Activated CD4-positive, alpha-beta T cell treated with anti-CD3 and anti-CD28 coated beads, Interleukin-2, amount 10 ng/mL, durations not matched to agents 7 days and 5 days (primary cell): Measurements from ENCODE around the gene MEF2D. TPM values are rescaled to one million over a fixed set of nuclear protein-coding genes. Genes with fewer than 3 reads are reported as not detected.

Experiments
- CTCF ChIA-PET: fragments of 350-600 bp; sonication (Branson Sonifier 250); formaldehyde crosslinking; loops from one replicate; lab custom pipeline; 2021; ENCODE audit warnings: antibody characterized with exemption; lab: Charles Lee
- POLR2A ChIA-PET: fragments of 350-600 bp; sonication (Branson Sonifier 250); formaldehyde crosslinking; loops from one replicate; lab custom pipeline; 2021; ENCODE audit warnings: antibody characterized with exemption; lab: Charles Lee
- DNase-seq: peaks from one replicate; pipeline ENCODE4 v3.0.0-alpha.2; 2020
- H3K27ac Mint-ChIP-seq: one replicate; pipeline ENCODE4 v1.8.0; 2021; ENCODE audit warnings: mild to moderate bottlenecking, moderate library complexity, mixed read lengths
- H3K27me3 Mint-ChIP-seq: one replicate; pipeline ENCODE4 v1.8.0; 2021; ENCODE audit warnings: mixed read lengths
- H3K36me3 Mint-ChIP-seq: one replicate; pipeline ENCODE4 v1.8.0; 2021; ENCODE audit warnings: low read depth, mixed read lengths
- H3K4me1 Mint-ChIP-seq: one replicate; pipeline ENCODE4 v1.8.0; 2021; ENCODE audit warnings: mixed read lengths
- H3K4me3 Mint-ChIP-seq: one replicate; pipeline ENCODE4 v1.8.0; 2021; ENCODE audit warnings: mild to moderate bottlenecking, moderate library complexity, mixed read lengths
- H3K9me3 Mint-ChIP-seq: one replicate; pipeline ENCODE4 v1.8.0; 2021; ENCODE audit warnings: mixed read lengths
- total RNA-seq, 2 experiments: library from RNA; stranded (reverse); gene quantifications; one replicate each; pipeline ENCODE4 v1.2.3, GENCODE V29; 2021

Gene MEF2D
- total RNA-seq, 2 experiments from 2014 or later = 34.0 to 39.4 TPM

DNA sequence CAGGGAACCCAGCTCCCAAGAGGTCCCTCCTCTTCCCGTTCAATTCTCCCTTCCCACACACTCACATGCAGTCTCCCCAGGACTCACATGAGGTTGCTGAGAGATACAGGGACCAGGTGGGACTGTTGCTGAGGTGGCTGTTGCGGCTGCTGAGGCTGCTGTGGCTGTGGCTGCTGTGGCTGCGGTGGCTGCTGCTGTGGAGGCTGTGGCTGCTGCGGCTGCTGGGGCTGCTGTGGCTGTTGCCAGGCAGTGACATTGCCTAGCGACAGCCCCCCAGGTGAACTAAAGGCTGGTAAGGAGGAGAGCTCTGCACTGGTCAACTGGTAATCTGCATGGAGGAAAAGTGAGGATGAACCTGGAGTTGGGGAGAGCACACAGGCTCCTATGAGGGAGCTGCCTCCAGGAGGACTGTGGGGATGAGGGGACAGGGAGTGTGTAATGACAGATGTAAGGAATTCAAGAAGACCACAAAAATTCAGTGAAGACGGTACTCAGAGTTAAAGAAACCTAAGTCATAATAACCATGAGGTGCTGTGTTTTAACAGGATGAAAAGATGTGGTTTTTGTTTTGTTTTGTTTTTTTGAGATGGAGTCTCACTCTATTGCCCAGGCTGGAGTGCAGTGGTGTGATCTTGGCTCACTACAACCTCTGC lies 31.8 kb downstream of the MEF2D start:
- ChIA-PET CTCF (interaction anchor here (0.6 to 1.8 kb wide), 2 partner anchors 12 to 150 kb away, joined by 3 to 6 read pairs; partner anchors contain the start of gene HAPLN2), POLR2A (no interaction called here)
- no peak overlapping the region for H3K27ac Mint-ChIP-seq

DNA sequence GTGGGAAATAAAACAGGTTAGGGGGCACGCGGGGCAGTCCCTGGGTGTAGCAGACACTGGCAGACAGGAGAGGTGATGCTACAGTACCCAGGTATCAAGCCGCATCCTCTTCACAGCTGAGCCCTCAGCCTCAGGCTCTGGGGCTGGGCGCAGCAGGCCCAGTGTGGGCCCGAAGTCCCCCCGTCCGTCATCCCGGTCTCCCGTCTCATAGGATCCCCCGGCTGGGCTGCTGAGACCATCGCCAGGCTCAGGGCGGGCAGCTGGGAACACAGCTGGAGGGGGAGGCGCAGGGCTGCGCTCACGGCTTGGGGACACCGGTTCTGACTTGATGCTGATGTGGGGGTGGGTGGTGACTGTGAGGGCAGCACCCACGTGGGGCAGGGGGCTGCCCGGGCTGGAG lies 32.7 kb downstream of the MEF2D start:
- Mint-ChIP-seq H3K27me3 (no peaks in the 10 kb centered on the region), H3K4me3 (no peak overlapping the region), H3K27ac (peak overlapping the region; percentile 39), H3K36me3 (peaks cover 34% of the 10 kb centered on the region), H3K9me3 (no peaks in the 10 kb centered on the region), H3K4me1 (peaks cover 13% of the 10 kb centered on the region)
- no peak for DNase-seq
- ChIA-PET CTCF (no interaction called here), POLR2A (no interaction called here)

More for the DNA sequence above, 31.8 kb downstream of the MEF2D start:
- H3K27me3 Mint-ChIP-seq = no peaks in the 10 kb centered on the region
- no peak overlapping the region for H3K4me3 Mint-ChIP-seq
- peaks cover 40% of the 10 kb centered on the region for H3K36me3 Mint-ChIP-seq
- DNase-seq = no peak
- no peaks in the 10 kb centered on the region for H3K9me3 Mint-ChIP-seq
- peaks cover 9% of the 10 kb centered on the region for H3K4me1 Mint-ChIP-seq

DNA sequence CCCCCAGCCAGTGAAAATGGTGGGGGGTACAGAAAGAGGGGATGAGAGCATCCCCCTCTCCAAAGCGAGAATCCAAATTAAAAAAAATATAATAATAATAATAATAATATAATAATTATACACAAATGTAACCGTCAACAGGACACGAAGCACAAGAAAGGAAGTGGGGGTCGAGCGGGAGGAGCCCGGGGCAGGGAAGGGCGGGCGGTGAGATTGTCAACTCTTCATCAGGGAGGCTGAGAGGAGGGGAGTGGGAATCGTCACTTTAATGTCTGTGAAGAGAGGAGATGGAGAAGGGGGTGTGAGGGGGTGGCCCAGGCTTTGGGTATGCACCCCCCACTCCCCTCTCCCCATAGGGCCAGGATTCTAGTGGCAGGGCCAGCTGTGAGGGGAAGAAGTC lies 33.2 kb downstream of the MEF2D start:
- CTCF ChIA-PET = no interaction called here
- H3K9me3 Mint-ChIP-seq = no peaks in the 10 kb centered on the region
- H3K27ac Mint-ChIP-seq = no peak overlapping the region
- no peak overlapping the region for H3K4me3 Mint-ChIP-seq
- H3K36me3 Mint-ChIP-seq = peaks cover 34% of the 10 kb centered on the region
- DNase-seq = no peak
- H3K4me1 Mint-ChIP-seq = peaks cover 13% of the 10 kb centered on the region
- POLR2A ChIA-PET = no interaction called here
- H3K27me3 Mint-ChIP-seq = no peaks in the 10 kb centered on the region

DNA sequence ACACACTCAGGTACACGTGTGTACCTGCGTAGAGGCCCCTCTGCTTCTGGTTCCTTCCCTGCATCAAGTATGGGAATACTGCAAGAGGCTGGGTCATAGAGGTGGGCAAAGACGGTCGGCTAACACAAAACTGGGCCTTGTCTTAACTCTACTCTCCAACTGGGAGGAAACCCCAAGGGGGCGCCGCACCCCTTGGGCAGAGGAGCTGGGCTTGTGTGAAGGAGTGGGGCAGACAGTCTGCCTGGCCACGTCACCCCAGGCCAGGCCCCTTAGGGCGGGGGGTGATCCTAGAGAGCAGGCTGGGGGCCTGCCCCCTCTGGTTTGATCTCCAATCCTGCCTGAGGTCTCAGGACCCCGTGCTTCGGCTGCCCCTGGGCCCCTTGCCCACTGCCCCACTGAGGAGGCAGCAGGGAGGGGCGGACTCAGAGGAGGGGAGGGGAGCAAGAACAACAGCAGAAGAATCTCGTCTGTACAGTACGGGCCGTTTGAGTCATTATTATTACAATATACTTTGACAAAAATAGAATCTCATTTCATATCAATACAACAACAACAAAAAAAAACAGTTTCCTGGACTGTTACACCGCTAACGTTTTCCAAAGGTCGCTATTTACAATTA lies 34.7 kb downstream of the MEF2D start:
- Mint-ChIP-seq H3K4me3 (no peak overlapping the region), H3K9me3 (no peaks in the 10 kb centered on the region)

DNA sequence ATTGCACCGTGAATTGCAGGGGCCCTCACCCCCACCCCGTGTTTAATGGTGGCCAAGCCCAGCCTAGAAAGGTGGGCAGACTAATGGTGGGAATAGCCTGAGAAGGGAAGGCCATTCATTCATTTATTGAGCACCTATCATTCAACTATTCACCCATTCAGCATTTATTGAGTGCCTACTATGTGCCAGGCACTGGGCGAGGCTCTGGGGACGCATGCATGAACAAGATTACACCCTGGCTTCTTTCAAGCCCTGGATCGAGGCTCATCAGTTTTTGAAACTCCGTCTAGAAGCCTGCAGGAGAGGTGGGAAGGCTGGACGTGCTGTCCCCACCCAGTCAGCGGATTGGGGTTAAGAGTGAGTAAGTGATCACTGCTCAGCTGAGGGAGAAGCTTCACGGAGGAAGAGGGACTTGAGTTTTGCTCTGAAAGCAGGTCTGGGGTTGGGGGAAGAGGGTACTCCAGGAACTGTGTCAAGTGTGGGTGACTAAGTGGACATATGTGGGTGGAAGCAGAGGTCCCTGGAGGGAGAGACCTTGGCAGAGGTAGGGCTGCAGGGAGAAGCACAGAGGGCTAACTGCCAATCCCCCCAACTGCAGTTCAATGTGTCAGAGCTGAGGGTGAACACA lies 35.6 kb downstream of the MEF2D start:
- peaks cover 13% of the 10 kb centered on the region for H3K4me1 Mint-ChIP-seq
- CTCF ChIA-PET = interaction anchor here (1.0 kb wide), 1 partner anchor 18 kb away, joined by 3 read pairs; no protein-coding TSS in a partner anchor
- no peaks in the 10 kb centered on the region for H3K9me3 Mint-ChIP-seq

More for the DNA sequence above, 34.7 kb downstream of the MEF2D start:
- DNase-seq = no peak
- no peak overlapping the region for H3K27ac Mint-ChIP-seq
- POLR2A ChIA-PET = no interaction called here
- CTCF ChIA-PET = interaction anchor here (0.5 to 1.0 kb wide), 3 partner anchors 17 to 66 kb away, joined by 3 read pairs; no protein-coding TSS in a partner anchor
- H3K27me3 Mint-ChIP-seq = no peaks in the 10 kb centered on the region
- H3K4me1 Mint-ChIP-seq = peaks cover 13% of the 10 kb centered on the region
- H3K36me3 Mint-ChIP-seq = peaks cover 28% of the 10 kb centered on the region

DNA sequence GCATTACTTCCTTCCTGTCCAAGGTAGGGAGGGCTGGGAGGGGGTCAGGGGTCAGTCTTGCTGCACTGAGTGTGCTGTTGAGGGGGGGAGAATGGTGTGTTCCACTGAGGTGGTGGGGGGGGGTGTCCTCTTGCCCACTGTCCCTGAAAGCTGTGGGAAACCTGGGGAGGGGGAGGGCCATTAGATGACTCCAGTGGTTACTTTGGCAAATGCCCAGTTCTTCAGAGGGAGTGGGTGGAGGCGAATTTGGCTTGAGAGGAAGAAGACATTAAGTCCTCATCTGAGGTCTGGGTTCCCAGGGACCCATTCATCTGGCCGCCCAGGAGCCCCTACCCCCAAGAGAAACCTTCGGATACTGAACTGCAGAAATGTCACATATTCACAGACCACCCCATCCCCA lies 36.2 kb downstream of the MEF2D start:
- peaks cover 13% of the 10 kb centered on the region for H3K4me1 Mint-ChIP-seq
- H3K36me3 Mint-ChIP-seq = peaks cover 23% of the 10 kb centered on the region
- no peaks in the 10 kb centered on the region for H3K9me3 Mint-ChIP-seq
- no peak overlapping the region for H3K27ac Mint-ChIP-seq
- no peaks in the 10 kb centered on the region for H3K27me3 Mint-ChIP-seq
- ChIA-PET POLR2A (no interaction called here), CTCF (no interaction called here)
- DNase-seq = no peak
- H3K4me3 Mint-ChIP-seq = no peak overlapping the region

More for the DNA sequence above, 35.6 kb downstream of the MEF2D start:
- H3K27me3 Mint-ChIP-seq = no peaks in the 10 kb centered on the region
- H3K36me3 Mint-ChIP-seq = peaks cover 26% of the 10 kb centered on the region
- H3K4me3 Mint-ChIP-seq = no peak overlapping the region
- POLR2A ChIA-PET = no interaction called here
- DNase-seq = no peak
- no peak overlapping the region for H3K27ac Mint-ChIP-seq

DNA sequence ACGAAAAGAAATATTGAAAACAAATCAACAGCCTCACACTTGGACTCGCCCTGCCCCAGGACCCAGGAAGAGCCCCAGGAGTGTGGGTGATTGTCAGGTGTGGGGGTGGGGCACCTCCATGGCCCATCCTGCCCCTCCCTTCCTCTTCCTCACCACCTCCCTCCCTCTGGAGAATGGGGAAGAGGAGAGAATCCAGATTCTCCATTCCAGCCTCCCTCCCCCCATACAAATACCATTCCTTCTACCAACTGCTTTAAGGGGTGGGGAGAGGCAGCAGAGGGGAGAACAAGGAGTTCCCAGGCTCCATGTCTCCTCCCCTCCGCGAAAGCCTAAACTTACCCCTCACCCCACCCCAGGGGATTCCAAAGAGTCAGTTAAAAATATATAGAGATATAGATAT lies 36.7 kb downstream of the MEF2D start:
- Mint-ChIP-seq H3K4me3 (no peak overlapping the region), H3K4me1 (peaks cover 12% of the 10 kb centered on the region), H3K27me3 (no peaks in the 10 kb centered on the region), H3K9me3 (no peaks in the 10 kb centered on the region), H3K36me3 (peaks cover 21% of the 10 kb centered on the region), H3K27ac (no peak overlapping the region)
- POLR2A ChIA-PET = no interaction called here
- no peak for DNase-seq
- CTCF ChIA-PET = no interaction called here

DNA sequence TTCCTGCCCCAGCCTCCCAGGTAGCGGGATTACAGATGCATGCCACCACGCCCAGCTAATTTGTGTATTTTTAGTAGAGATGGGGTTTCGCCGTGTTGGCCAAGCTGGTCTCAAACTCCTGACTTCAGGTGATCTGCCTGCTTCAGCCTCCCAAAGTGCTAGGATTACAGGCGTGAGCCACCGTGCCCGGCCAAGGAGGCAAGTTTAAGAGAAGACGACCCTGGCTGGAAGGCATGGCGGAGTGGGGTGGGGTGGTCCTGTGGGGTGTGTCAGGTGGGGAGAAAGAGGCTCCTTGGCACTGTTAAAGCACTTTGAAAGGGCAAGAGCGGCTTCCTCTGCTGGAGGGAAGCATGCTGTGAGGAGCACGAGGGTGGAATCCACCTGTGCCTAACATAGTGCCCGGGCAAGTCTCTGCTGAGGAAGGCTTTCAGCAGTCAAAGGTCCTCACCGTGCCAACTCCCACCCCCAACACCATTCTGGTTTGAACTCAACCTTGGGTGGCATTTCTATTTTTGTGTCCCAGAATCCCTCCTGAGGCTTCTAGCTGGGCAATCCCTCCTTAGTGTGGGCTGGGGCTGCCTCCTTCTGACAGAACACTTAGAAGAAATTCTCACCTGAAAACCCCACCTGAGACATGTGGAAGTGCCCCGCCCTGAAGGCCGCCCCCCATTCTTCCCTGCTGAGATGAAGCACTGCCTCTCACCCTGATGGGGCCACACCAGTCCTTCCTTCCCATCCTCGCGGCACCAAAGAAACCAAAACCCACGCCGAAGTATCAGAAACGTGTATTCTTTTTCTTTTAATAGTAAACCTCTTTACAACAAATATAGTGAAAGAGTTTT lies 37.4 kb downstream of the MEF2D start:
- DNase-seq = no peak
- Mint-ChIP-seq H3K27me3 (no peaks in the 10 kb centered on the region), H3K36me3 (peaks cover 16% of the 10 kb centered on the region), H3K9me3 (no peaks in the 10 kb centered on the region), H3K27ac (no peak overlapping the region), H3K4me1 (peaks cover 10% of the 10 kb centered on the region), H3K4me3 (no peak overlapping the region)
- ChIA-PET CTCF (no interaction called here), POLR2A (no interaction called here)

DNA sequence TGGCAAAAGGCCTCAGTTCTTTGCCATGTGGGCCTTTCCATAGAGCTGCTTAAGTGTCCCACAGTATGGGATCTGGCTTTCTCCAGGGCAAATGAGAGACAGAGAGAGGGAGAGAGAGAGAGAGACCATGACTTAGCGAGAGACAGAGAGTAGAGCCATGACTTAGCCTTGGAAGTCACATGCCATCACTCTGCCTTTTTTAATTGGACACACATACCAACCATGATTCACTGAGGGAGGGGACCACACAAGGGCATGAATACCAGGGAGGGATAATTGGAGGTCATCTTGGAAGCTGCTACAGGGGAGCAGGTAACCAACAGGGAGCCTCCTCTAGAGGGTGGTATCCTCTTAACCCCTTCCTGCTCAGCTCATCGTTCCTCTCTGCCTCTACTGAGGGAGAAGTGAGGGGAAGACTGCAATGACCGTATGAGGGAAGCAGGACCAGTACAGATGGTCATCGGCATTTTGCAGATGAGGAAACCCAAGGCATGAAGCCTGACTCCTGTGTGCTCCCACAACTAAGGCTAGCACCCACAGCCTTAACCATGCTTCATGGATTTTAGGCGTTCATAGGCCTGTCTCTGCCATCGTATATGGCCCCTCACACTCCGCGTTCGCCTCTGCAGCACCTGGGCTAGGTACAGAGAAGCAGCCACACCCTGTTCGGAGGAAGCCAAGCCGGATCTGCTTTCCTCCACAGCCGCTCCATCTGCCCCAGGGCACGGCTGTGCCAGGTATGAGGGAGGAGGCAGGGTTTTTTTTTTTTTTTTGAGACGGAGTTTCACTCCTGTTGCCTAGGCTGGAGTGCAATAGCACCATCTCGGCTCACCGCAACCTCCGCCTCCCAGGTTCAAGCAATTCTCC lies 38.6 kb downstream of the MEF2D start:
- Mint-ChIP-seq H3K27me3 (no peaks in the 10 kb centered on the region), H3K4me1 (peaks cover 19% of the 10 kb centered on the region), H3K9me3 (no peaks in the 10 kb centered on the region), H3K4me3 (no peak overlapping the region), H3K36me3 (peaks cover 9% of the 10 kb centered on the region), H3K27ac (no peak overlapping the region)
- ChIA-PET CTCF (interaction anchor here (1.5 to 2.6 kb wide), 2 partner anchors 16 to 76 kb away, joined by 3 to 10 read pairs; no protein-coding TSS in a partner anchor), POLR2A (no interaction called here)
- no peak for DNase-seq

DNA sequence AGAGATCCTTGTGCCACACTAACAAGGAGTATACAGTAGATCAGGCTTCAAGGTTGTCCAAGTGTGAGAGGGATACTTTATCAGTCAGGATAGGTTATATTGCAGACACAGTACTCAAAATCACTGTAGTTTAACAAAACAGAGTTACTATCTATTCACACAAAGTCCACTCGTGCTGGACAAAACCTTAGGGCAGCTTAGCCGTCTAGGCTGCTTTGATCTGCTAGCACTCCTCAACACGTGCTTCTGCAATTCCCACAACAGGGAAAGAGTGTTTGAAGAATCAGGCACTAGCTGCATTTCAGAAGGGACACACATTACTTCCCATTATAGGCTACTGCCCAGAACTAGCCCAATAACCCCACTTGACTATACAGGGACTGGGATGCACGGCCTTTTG lies 39.5 kb downstream of the MEF2D start:
- CTCF ChIA-PET = interaction anchor here (0.8 to 2.6 kb wide), 3 partner anchors 15 to 75 kb away, joined by 3 to 10 read pairs (median 3); no protein-coding TSS in a partner anchor
- no peaks in the 10 kb centered on the region for H3K27me3 Mint-ChIP-seq
- peaks cover 6% of the 10 kb centered on the region for H3K36me3 Mint-ChIP-seq
- no peak overlapping the region for H3K4me3 Mint-ChIP-seq
- no peak overlapping the region for H3K27ac Mint-ChIP-seq
- POLR2A ChIA-PET = no interaction called here
- peaks cover 28% of the 10 kb centered on the region for H3K4me1 Mint-ChIP-seq
- H3K9me3 Mint-ChIP-seq = no peaks in the 10 kb centered on the region
- DNase-seq = no peak

DNA sequence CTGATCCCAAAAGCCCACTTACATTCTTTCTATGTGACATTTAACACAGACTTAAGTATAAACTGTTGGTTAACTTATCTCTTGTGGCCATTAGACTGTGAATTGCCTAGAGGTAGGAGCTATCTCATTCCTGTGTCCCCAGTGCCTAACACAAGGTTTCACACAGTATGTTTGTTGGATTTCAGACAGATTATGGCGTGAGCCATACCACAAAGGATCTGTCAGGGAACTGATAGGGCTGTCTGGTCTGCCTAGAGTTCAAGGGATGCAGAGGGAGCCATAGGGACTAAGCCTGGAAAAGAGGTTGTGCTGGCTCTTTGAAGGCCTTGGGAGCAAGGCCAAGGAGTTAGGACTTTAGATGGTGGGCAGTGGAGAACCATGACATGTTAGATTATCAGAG lies 40.0 kb downstream of the MEF2D start:
- H3K4me3 Mint-ChIP-seq = no peak overlapping the region
- no peak for DNase-seq
- H3K4me1 Mint-ChIP-seq = peaks cover 28% of the 10 kb centered on the region
- CTCF ChIA-PET = interaction anchor here (0.8 to 2.6 kb wide), 3 partner anchors 15 to 75 kb away, joined by 3 to 10 read pairs (median 3); no protein-coding TSS in a partner anchor
- H3K9me3 Mint-ChIP-seq = no peaks in the 10 kb centered on the region
- H3K27ac Mint-ChIP-seq = no peak overlapping the region
- POLR2A ChIA-PET = no interaction called here
- H3K36me3 Mint-ChIP-seq = peaks cover 4% of the 10 kb centered on the region
- H3K27me3 Mint-ChIP-seq = no peaks in the 10 kb centered on the region

DNA sequence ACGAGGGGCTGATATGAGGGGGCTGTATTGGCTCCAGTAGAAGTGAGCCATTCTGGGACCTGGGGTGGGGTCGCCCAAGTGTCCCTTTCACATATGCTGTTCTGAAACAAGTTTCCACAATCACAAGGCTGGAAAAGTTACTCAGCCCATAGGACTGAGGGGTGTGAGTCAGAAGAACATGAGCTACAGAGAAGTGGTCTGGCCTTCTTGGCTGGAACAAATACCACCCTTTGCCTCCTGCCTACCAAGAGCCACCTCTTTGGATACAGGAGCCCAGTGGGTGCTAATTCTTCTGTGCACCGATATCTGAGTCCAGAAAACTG lies 42.4 kb downstream of the MEF2D start:
- Mint-ChIP-seq H3K4me1 (peaks cover 18% of the 10 kb centered on the region), H3K27ac (peak overlapping the region; percentile 63), H3K9me3 (no peaks in the 10 kb centered on the region), H3K36me3 (peaks cover 2% of the 10 kb centered on the region), H3K27me3 (peaks cover 5% of the 10 kb centered on the region), H3K4me3 (no peak overlapping the region)
- DNase-seq = no peak
- CTCF ChIA-PET = interaction anchor here (0.6 to 2.7 kb wide), 13 partner anchors 12 to 312 kb away, joined by 3 to 20 read pairs (median 5); partner anchors contain the start of gene MEF2D
- POLR2A ChIA-PET = no interaction called here
